Breast epithelium (tissue), 4 donors: Measurements from ENCODE around the gene DDX25. TPM values are rescaled to one million over a fixed set of nuclear protein-coding genes. Genes with fewer than 3 reads are reported as not detected.
"Not testable (repeated sequence)": the region's sequence is repeated elsewhere in the genome, so short reads cannot be mapped to it uniquely, and the experiment has no call there.

Source experiments
- DNase-seq, 2 donors: peaks; one replicate each; pipeline ENCODE4 v3.0.0-alpha.2; 2019; ENCODE audit warnings: low spot score in 2 of 2
- H3K27ac ChIP-seq, 2 donors: fragments of 200-600 bp; sonication (generic) in 1 of 2; one replicate each; pipeline ENCODE4 v1.5.1; 2016 to 2019; ENCODE audit warnings: mild to moderate bottlenecking in 1 of 2
- H3K27me3 ChIP-seq, 2 donors: fragments of 200-600 bp; sonication (generic) in 1 of 2; one replicate each; pipeline versions ENCODE4 v1.5.1 to v1.6.0; 2017 to 2019; ENCODE audit warnings: control low read depth in 1 of 2, mild to moderate bottlenecking in 1 of 2
- H3K36me3 ChIP-seq: fragments of 200-600 bp; one replicate; pipeline ENCODE4 v1.5.1; 2019
- H3K4me1 ChIP-seq, 2 donors: fragments of 200-600 bp; sonication (generic); one replicate each; pipeline ENCODE4 v1.5.1; 2016 to 2019; ENCODE audit warnings: control low read depth in 1 of 2
- H3K4me3 ChIP-seq, 3 donors: fragments of 200-600 bp; sonication (generic); 1 replicate in 2 of 3; 2 replicates in 1 of 3; pipeline ENCODE4 v1.5.1; 2016 to 2019; ENCODE audit warnings: mild to moderate bottlenecking in 3 of 3, moderate library complexity in 2 of 3
- H3K9me3 ChIP-seq, 2 donors: fragments of 200-600 bp; sonication (generic) in 1 of 2; one replicate each; pipeline ENCODE4 v1.5.1; 2016 to 2019; ENCODE audit warnings: control low read depth in 1 of 2
- CTCF ChIP-seq, 3 donors: fragments of 450-650 bp; IDR thresholded peaks; one replicate each; pipeline ENCODE4 v1.5.1; 2016 to 2017; ENCODE audit warnings: antibody characterized with exemption in 3 of 3, mild to moderate bottlenecking in 3 of 3, moderate library complexity in 3 of 3
- POLR2A ChIP-seq: fragments of 450-650 bp; IDR thresholded peaks from one replicate; pipeline ENCODE4 v1.6.1; 2016; ENCODE audit warnings: antibody characterized with exemption, mild to moderate bottlenecking, moderate library complexity
- POLR2AphosphoS5 ChIP-seq, 3 donors: sonication (generic); formaldehyde crosslinking; IDR thresholded peaks; one replicate each; pipeline ENCODE4 v1.6.1; 2017; ENCODE audit warnings: antibody characterized with exemption in 3 of 3
- intact Hi-C: fragments of 100-400 bp; cut with DNase I; formaldehyde crosslinking; loops from one replicate; pipeline ENCODE4 v1.15.1; 2023; ENCODE audit warnings: low total_unique reads
- total RNA-seq, 3 donors: library from RNA; depleted of rRNA; stranded (reverse); fragments of >200 nt; gene quantifications; one replicate each; pipeline ENCODE4 v1.1.0, GENCODE V29; 2016

The DDX25 gene
- under 1 TPM in 1 of 3 donors, not detected in 2; 0.29 TPM for total RNA-seq

DNA sequence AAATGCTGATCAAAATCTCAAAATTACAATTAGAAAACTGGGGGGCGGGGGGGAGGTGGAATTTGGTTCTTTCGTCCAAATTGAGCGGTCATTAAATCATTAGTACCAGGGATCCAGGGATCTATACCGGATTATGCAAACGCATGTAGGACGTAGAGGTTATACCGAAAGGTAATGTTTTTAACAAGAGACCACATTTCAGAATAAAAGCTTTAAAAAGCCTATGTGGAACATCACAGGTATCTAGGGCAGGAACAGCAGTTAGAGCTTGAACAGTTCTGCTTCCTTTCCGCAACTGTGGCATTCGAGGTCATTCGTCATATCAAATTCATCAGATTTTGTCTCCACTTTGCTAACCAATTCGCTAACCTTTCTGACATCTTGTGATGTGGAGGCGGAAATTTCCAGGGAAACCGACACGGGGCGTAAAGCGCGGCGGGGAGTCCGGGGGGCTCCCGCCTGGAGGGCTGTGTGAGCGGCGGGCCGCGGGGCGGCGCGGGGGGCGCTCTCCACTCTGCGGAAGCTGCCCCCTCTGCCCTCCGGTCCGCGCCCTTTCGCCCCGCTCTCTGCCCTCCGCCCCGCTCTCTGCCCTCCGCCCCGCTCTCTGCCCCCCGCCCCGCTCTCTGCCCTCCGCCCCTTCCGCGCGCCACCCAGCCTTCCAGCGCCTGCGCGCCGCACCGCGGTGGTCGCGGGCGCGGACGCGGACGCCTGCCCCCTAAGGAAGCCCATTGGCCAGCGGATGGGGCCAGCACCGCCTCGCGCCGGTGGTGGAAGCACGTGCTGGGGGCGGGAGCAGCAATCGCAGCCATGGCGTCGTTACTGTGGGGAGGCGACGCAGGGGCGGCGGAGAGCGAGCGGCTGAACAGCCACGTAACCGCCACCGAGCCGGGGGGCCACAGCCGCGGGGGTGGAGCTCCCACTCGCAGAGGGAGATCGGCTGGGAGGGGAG is at the start of gene DDX25:
DDX25 (plus strand) TSS at position 798 of the 949 bp plus-strand sequence; CDS start at position 808, 10 bp downstream.
- no peaks in the 10 kb centered on the region for H3K9me3 ChIP-seq
- no peaks in the 10 kb centered on the region for H3K36me3 ChIP-seq
- peaks cover 0 to 7% of the 10 kb centered on the region in 2 donors for H3K4me1 ChIP-seq
- TF ChIP-seq POLR2AphosphoS5 (IDR thresholded peaks at IDR 0.05): no peak
- no peak for TF ChIP-seq CTCF (IDR thresholded peaks at IDR 0.05)
- no peak for TF ChIP-seq POLR2A
- peaks cover 8 to 26% of the 10 kb centered on the region in 2 donors for H3K27me3 ChIP-seq
- DNase-seq: no peak
- intact Hi-C loops: no loop called here
- H3K4me3 ChIP-seq: peak within 1 kb of the TSS; percentile 54 to 70 (median 65)
- H3K27ac ChIP-seq: no peak within 1 kb of the TSS

DNA sequence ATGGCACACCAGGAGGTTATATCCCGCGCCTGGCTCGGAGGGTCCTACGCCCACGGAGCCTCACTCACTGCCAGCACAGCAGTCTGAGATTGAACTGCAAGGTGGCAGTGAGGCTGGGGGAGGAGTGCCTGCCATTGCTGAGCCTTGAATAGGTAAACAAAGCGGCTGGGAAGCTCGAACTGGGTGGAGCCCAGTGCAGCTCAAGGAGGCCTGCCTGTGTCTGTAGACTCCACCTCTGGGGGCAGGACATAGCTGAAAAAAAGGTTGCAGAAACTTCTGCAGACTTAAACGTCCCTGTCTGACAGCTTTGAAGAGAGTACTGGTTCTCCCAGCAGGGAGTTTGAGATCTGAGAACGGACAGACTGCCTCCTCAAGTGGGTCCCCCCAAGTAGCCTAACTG is 46.6 kb upstream of the DDX25 start:
- H3K4me3 ChIP-seq, H3K36me3 ChIP-seq, DNase-seq, H3K27ac ChIP-seq, H3K4me1 ChIP-seq, intact Hi-C loops, H3K27me3 ChIP-seq: not testable (repeated sequence)
- peaks cover 6 to 24% of the 10 kb centered on the region in 2 donors for H3K9me3 ChIP-seq

GRCh38 chr11:125862786-125863185 is 41.5 kb upstream of the DDX25 start:
- H3K36me3 ChIP-seq, H3K4me1 ChIP-seq, H3K27ac ChIP-seq, DNase-seq, intact Hi-C loops, H3K4me3 ChIP-seq, H3K27me3 ChIP-seq, H3K9me3 ChIP-seq: not testable (repeated sequence)

GRCh38 chr11:125865354-125865753 is 39.0 kb upstream of the DDX25 start:
- intact Hi-C loops: loop anchor here (5.0 kb wide), 1 partner anchor 998 kb away; the partner anchor contains the start of gene ROBO3
- H3K36me3 ChIP-seq, DNase-seq, H3K9me3 ChIP-seq, H3K27me3 ChIP-seq, H3K4me3 ChIP-seq, H3K27ac ChIP-seq, H3K4me1 ChIP-seq: not testable (repeated sequence)

GRCh38 chr11:125869521-125869920 is 34.8 kb upstream of the DDX25 start:
- intact Hi-C loops: loop anchor here (5.0 kb wide), 1 partner anchor 1002 kb away; the partner anchor contains the start of gene ROBO3
- no peaks in the 10 kb centered on the region for H3K4me1 ChIP-seq

DNA sequence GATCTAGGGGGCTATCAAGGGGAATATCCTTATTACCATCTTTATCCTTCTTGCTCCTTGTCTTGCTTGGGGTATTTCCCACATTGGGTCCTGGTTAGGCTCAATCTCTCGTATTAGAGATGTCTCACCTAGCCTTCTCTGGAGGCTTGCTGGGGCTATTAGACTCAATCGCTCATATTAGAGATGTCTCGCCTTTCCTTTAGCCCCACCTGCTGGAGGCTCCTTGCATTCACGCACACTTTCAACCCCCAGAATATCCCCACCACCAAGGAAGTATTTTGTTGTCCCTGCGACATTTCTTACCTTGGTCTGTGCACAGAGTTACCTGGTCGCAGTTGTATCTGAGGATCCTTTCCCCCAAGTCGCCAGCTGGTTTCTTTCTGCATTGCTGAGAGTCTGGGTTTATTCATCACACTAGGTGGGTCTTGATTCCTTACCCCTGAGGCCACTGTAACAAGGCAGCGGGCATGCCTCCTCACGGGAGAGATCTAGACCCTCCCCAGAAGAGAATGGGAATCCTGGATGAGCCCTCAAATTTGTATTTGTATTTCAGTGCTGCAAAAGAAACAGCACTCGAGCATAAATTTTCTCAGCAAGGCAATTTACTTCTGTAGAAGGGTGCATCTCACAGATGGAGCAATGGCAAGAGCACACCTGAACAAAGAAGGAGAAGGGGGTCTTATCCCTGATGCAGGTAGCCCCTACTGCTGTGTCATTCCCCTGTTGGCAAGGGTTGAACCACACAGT is 32.7 kb upstream of the DDX25 start:
- TF ChIP-seq CTCF (IDR thresholded peaks at IDR 0.05) (no peak), POLR2AphosphoS5 (IDR thresholded peaks at IDR 0.05) (no peak), POLR2A (no peak)

More at GRCh38 chr11:125869521-125869920, 34.8 kb upstream of the DDX25 start:
- Histone ChIP-seq H3K9me3 (no peaks in the 10 kb centered on the region), H3K27ac (no peak overlapping the region), H3K36me3 (no peaks in the 10 kb centered on the region), H3K27me3 (no peaks in the 10 kb centered on the region), H3K4me3 (no peak overlapping the region)
- no peak for TF ChIP-seq POLR2AphosphoS5 (IDR thresholded peaks at IDR 0.05)
- no peak for TF ChIP-seq POLR2A
- no peak for TF ChIP-seq CTCF (IDR thresholded peaks at IDR 0.05)
- no peak for DNase-seq

More for the DNA sequence above, 32.7 kb upstream of the DDX25 start:
- H3K9me3 ChIP-seq: no peaks in the 10 kb centered on the region
- no peak for DNase-seq
- intact Hi-C loops: no loop called here
- no peak overlapping the region for H3K27ac ChIP-seq
- H3K27me3 ChIP-seq: no peaks in the 10 kb centered on the region
- H3K4me1 ChIP-seq: no peaks in the 10 kb centered on the region
- no peak overlapping the region for H3K4me3 ChIP-seq
- no peaks in the 10 kb centered on the region for H3K36me3 ChIP-seq
